ENCODE results near the gene DLD.

DNA sequence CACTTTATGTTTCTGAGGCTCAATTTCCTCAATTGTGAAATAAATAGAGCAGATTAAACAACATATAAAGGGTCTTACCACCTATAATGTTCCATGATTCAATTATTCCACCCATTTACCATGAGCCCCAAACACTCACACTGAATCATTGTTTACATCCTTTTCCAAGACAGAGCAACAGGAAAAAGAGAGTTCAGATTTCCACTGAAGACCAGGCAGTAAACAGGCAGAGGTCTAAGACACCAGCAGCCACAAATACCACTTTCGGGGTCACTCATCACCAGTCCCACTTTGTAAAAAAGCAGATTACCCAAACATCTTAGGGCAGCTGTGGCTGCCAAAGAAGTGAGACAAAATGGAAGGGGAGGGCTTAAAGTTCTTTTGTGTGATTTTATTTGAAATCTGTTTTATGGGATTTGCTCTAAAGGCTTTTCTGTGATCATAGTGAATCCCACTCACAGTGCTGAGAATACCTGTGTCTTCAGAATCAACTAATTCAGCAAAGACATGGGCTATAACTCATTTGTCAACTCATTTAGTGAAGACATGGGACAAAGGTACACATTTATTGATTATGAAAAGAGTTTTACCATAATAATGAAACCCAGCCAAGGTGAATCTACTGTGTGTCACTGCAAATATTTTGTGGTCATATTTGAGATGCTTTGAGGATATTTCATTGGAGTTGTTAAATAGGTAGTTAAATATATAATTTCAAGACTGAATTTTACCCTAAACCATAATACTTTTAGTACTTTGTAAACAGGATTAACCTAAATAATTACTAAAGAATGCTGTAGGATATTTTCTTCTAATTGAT is 24.8 kb upstream of the DLD start:
- TF ChIP-seq POLR2A (IDR thresholded peaks at IDR 0.05; ENCODE audit: low read length) (no peak), GATA1 (IDR thresholded peaks at IDR 0.05; ENCODE audit: low read depth, low read length) (no peak)

Data from erythroblast (primary cell).